Fibroblast of villous mesenchyme (primary cell): Measurements from ENCODE around the gene NFATC1. TPM values are rescaled to one million over a fixed set of nuclear protein-coding genes. Genes with fewer than 3 reads are reported as not detected.

Experiments used
- DNase-seq: peaks from one replicate; pipeline ENCODE4 v3.0.0-alpha.2; 2010; ENCODE audit warnings: low read depth
- H3K4me3 ChIP-seq: 2 replicates; pipeline ENCODE4 v1.5.1; 2011; ENCODE audit warnings: low read depth, mild to moderate bottlenecking, low read length
- CTCF ChIP-seq: IDR thresholded peaks from 2 replicates; pipeline ENCODE4 v1.5.1; 2012; ENCODE audit warnings: low read depth, mild to moderate bottlenecking, low read length; ENCODE audit not compliant: insufficient read depth
- total RNA-seq: library from RNA; depleted of rRNA; stranded (reverse); fragments of >200 nt; gene quantifications from 2 replicates; pipeline ENCODE4 v1.2.3, GENCODE V29; 2012

NFATC1 gene
- total RNA-seq, 1 donor, result 0.43 TPM

- H3K4me3 ChIP-seq, result no peak overlapping the region
- no peak for DNase-seq
- TF ChIP-seq CTCF, result no peak
Observed at GRCh38 chr18:79384834-79385233, 10.9 kb upstream of the NFATC1 start.

DNA sequence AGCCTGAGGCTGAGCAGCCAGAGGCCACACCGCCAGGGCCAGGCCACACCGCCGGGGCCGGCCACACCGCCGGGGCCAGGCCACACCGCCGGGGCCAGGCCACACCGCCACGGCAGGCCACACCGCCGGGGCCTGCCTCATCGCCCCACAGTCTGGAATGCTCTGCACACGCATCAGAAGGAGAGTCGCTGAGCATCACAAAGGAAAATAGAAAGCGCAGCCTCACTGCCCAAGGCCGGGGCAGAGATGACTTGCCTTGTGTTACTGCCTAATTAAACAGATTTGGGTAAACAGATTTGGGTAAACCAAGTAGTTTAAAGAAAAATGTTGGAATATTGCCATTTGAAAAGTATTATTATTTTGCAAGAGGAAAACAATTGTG lies 10.4 kb upstream of the NFATC1 start:
- DNase-seq, result no peak
- no peak overlapping the region for H3K4me3 ChIP-seq

GRCh38 chr18:79385708-79386341 lies 9.9 kb upstream of the NFATC1 start:
- TF ChIP-seq CTCF, result no peak
- DNase-seq, result no peak
- no peak overlapping the region for H3K4me3 ChIP-seq

More for the DNA sequence above, 10.4 kb upstream of the NFATC1 start:
- no peak for TF ChIP-seq CTCF

DNA sequence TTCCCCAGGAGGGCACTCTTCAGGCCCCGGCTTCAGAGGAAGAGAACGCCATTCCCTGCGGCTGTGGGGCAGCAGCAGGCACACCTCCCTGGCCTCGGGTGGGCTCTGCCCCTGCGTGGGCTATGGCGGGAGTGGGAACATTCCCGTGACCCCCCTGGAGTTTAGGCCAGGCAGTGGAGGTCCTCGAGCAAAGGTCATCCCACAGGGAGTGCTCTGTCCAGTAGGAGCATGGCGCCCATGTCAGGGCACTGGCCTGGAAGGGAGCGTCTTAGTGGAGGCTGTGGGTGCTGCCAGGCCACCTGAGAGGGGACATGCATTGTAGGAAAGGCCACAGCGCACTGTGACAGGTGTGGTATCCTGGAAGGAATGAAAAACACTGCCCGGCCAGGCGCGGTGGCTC lies 9.2 kb upstream of the NFATC1 start:
- H3K4me3 ChIP-seq, result no peak overlapping the region
- no peak for TF ChIP-seq CTCF
- DNase-seq, result no peak

DNA sequence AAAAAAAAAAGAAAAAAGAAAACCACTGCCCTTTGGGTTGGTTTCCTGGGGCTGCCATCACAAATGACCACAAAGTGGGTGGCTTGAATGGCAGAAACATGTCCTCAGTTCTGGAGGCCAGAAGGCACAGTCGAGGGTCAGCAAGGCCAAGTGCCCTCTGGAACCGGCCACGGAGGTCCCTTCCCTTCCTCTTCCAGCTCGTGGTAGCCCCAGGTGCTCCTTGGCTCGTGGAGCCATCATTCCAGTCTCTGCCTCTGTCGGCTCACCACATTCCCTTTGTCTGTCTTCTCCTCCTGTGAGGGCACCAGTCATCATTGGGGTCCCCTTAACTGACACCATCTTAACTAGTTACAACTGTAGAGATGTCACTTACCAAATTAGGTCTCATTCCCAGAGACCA lies 8.5 kb upstream of the NFATC1 start:
- no peak for DNase-seq
- H3K4me3 ChIP-seq, result no peak overlapping the region

DNA sequence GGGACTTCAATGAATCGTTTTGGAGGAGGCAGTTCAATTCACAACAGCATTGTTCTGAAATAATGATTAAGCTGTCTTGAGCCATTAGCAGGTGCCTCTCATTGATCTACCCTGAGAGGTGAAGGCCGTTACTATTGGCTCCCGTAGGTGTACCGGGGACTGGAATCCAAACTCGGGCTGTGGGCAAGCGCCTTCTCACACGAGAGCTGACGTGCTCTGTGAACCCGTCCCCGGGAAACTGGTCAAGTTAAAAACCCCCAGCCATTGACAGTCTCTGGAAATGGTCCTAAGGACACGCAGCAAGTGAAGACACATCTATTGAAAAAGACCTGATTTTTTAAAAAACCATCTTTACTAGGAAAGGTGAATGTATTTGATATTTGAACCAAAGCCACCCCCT lies 8.1 kb upstream of the NFATC1 start:
- DNase-seq, result no peak
- H3K4me3 ChIP-seq, result no peak overlapping the region
- no peak for TF ChIP-seq CTCF

More for the DNA sequence above, 8.5 kb upstream of the NFATC1 start:
- no peak for TF ChIP-seq CTCF

GRCh38 chr18:79388043-79388442 lies 7.7 kb upstream of the NFATC1 start:
- TF ChIP-seq CTCF, result no peak
- DNase-seq, result no peak
- H3K4me3 ChIP-seq, result no peak overlapping the region
